Ammon's horn (tissue), 1 donor: ENCODE measurements around the gene C11orf91.
"Not testable (repeated sequence)": the region's sequence is repeated elsewhere in the genome, so short reads cannot be mapped to it uniquely, and the experiment has no call there.

Source experiments
- DNase-seq: peaks from one replicate; pipeline ENCODE4 v3.0.0-alpha.2; 2016; ENCODE audit warnings: low spot score

Gene C11orf91

DNA sequence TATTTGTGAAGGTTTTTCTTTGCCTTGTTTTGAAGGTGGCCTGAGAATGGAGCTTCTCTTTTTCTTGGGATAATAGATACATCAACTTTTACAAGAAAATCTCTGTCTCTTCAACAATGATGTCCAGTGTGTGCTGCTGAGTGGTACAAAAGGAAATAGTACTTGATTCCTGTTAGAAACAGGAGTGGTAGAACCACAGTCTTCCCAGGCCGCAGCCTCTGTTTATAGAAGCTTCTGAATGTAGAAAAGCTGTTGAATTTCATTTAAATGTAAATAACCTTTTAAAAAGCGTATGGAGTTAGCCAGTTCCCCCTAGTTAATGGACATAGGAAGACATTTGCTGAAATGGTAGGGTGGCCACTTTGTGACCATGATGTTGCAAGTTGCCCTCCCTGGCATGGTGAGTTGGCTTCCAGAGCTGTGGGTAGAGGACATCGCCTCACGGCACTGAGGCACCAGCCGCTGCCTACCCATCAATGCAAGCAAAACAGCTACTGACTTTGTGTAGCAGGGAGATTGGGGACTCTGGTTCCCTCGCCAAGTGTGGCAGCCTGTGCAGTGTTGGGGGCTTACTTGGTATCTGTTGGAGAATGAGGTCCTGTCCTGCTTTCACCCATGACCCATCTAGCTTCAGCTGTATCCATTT, 31.6 kb downstream of the C11orf91 start:
- DNase-seq, result no peak

DNA sequence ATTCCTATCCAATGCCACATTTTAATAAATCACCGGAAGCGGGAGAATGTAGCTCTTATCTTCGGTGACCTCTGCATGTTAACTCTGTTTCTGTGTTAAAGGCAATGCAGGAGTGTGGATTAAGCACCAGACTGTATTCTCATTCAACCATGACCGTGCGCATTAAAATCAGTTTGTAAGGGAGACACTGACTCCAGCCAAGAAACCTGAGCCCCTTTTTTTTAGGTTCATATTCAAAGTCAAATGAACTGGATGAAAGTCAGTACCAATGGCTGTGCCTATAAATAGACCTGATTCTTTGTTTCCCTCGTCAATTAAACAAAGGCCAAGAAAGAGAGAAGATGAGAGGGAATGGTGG, 32.2 kb downstream of the C11orf91 start:
- DNase-seq, result no peak

DNA sequence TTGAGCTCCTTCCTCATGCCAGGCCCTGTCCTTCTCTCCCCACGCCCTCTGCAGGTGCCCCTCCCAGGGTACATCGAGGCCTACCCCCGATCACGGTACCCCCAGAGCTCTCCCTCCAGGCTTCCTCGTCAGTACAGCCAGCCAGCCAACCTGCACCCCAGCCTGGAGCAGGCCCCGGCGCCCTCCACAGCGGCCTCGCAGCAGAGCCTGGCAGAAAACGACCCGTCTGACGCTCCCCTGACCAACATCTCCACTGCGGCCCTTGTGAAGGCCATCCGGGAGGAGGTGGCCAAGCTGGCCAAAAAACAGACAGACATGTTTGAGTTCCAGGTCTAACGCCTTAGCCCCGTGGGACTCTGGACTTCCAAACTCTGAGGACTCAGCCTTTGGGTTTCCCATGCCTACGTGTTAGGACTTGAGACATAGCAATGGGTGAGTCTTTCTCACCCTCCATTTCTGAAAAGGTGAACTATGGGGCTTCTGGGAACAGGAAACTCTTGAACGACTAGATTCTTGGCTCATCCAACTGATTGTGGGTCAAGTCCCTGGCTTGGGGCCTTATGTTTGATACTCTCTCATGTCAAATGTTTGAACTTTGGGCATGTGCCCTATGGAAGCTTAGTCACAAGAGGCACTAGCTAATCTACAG, 32.7 kb downstream of the C11orf91 start:
- no peak for DNase-seq

DNA sequence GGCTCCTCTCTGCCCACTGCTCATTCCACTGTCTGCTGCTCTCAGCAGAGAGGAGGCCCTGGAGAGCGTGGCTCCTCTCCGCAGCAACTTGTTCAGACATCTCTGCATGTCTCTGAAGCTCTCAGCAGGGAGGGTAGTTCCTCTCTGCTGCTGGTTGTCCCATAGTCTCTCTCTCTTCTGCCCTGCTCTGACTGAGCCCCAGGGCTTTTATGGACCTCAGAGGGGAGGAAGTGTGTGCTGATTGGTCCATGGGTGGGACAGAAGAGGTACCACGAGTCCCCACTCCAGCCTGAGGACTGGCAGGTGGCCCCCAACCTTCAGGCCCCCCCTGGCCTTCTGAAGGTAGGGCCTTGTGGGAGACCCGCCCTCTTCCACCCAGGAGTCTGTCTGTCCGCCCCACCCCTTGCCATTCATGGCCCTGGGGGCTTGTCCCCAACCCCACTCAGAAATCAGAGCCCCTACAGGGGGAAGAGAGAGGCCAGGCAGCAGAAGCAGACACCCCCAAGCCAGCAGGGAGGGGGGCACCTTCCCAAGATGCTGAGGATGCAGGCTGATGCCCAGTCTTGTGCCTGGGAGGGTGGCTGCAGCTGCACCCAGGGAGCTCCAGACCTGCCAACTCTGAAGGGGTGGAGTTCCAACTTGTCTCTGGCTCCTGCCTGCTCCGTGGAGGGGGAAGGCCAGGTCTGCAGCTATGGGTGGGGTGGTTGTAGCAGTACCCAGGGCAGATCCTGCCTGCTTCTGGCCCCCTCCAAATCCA, 35.1 kb downstream of the C11orf91 start:
- no peak for DNase-seq

DNA sequence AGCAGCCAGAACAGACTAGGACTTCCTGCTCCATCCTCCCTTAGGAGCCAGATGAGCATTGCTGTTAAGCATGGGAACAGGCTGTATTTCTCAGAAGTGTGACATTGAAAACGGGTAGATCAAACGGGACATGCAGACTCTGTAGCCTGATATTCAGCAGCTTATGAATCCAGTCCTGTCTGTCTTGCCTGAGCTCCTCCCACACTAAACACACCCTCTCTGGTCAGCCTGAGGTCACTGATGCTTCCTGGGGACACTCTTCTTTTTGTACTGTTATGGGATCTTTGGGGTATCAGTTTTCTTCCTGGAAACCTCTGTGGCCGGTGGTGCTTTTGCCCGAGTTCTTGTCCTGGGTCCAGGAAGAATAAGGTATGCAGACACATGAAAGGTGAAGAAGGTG, 35.8 kb downstream of the C11orf91 start:
- peak; percentile 22 for DNase-seq

DNA sequence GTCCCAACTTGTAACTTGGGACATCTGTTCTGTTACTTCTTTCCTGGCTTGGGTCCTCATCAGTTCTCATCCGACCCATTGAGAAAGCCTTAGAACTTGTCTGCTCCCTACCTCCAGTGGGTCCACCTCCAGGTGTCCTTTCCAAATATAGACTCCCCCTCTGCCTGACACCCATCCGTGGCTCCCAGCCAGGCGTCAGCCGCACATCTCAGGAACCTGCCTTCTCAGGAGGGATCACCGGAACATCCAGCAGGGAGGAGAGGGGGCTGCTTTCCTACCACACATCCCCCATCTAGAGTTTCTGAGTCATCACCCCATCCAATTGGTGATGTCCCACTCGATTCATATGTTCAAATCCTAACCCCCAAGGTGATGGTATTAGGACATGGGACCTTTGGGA, 36.5 kb downstream of the C11orf91 start:
- DNase-seq, result no peak

DNA sequence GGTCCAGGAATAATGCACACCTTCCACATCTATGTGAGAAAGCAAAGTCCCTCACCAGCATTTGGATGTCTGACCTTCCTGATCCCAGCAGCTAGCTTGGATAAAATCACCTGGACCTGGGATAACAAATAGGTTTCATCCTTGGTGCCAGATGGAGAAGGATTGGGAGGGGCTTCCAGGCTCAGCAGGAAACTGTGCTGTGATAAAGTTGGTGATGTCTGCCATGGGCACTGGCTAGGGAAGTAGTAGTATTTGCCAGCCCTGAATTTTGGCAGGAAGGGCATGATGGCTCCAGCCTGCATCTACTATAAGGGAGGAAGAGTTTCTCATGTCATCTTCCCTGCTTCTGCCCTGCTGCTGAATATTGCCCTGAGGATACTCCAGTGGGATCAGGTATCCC, 37.5 kb downstream of the C11orf91 start:
- no peak for DNase-seq

DNA sequence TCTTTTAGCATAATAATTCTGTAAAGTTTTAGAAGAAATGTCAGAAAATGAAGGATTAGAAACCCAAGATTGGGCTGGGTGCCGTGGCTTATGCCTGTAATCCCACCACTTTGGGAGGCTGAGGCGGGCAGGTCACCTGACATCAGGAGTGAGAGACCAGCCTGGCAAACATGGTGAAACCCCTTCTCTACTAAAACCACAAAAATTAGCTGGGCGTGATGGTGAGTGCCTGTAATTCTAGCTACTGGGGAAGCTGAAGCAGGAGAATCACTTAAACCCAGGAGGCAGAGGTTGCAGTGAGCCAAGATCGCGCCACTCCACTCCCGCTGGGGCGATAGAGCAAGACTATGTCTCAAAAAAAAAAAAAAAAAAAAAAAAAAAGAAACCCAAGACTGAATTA, 39.1 kb downstream of the C11orf91 start:
- DNase-seq, result not testable (repeated sequence)

DNA sequence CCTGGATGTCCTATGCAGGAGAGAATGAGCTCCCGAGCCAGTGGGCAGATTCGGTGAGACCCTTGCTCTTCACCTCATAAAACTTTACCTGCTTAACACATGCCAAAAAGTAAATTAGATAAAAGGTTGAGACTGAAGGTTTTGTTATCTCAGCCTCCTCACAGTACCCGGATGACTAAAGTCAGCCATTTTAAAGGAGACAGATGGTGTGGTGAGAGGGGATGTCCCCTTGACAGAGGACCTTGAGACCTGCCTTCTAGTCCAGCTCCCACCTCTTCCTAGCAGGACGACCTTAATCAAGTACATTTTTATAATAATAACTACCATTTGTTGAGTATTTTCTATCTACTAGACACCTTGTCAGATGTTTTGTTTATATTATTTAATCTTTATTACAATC, 39.7 kb downstream of the C11orf91 start:
- DNase-seq, result no peak

DNA sequence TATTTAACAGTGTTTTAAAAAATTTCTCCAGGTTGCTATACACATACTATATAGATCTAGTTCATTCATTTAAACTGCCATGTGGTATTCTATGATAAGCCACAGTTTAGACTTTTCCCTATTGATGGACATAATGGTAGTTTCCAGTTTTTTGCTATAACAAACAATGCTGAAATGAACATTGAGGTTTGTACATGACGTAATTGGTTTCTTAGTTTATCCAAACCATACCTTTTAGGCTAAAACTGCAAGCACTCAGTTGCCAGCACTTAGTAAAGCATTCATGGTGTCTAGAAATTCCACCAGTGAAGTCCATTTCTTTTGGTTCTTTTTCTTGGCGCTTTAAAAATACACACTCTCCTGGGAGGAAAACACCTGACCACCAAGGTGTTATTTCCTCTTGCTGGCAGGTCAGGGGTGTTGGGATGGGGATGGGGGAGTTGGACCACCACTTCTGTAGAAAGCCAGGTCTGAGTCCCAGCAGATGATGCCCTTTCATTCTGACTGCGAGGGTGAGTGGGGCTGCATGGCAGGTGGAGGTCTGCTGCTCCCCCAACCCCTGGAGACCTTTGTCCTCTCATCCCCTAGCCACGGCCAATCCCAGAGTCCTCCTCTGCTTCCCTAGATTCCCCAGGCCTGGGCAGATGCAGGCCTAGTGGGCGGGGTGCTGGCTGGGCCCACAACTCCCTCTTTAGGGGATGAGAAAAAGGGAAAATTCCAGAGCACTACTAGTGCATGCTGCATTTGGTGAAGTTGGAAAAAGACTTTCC, 41.1 kb downstream of the C11orf91 start:
- no peak for DNase-seq

DNA sequence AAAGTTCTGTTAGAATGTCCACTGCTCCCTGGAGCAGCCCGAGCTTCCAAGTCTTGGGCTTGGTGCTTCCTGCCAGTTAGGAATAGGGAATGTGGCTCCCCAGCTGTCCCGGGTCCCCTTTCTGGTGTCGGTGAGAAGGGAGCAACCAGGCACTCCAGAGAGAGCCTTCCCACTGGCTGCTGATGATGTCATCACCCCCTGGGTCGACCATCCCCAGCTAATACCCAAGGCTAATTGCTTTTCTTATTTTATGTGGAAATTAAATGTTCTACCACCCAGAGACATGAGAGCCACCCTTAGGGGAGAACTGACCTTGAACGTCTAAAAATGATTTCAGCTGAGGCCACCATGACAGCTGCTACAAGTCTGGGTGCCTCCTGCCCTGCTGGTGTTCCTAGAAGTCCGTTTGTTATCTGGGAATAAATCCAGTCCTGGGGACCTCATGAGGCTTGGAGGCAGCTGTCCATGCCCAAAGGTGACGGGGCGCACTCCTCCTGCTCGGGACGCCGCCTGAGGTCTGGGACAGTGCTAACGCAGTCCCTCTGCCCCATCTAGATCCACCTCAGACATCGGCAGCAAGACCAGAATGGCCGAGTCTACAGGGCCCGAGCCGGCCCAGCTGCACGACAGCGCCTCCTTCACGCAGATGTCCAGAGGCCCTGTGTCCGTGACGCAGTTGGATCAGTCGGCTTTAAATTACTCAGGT, 42.3 kb downstream of the C11orf91 start:
- DNase-seq, result no peak

DNA sequence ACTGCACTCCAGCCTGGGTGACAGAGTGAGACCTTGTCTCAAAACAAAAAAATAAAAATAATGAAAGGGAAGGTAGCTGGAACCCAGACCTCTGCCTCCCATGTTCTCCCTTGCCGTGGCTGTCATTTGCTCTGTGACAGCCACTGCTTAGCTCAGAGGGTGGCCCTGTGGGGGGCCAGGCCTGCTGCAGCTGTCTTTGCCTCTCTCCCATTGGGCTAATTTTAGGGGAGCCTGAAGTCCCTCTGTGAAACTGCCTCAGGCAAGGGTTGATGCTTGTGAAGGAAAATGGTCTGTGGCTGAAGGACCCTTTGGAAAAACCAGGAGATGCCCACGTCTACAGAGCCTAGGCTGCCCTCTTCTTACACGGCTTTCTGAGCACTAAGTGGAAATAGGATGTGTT, 42.9 kb downstream of the C11orf91 start:
- no peak for DNase-seq

DNA sequence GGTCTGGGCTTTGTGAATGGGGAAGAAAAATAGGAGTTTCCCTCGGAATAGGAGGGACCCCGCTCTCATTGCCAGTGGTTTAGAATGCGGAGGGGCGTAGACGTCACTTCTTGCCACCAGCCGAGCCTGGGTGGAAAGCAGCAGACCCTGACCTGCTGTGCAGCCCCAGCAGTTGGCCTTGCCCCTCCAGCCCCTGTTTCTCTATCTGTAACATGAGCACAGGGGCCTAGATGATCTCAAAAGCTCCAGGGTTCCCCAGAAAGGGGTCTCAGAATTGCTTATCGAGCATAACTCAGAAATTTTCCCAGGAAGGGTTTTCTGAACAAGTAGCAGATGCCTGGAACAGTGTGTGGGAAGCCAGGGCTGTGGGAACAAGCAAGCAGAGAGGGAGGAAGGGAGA, 43.9 kb downstream of the C11orf91 start:
- no peak for DNase-seq

DNA sequence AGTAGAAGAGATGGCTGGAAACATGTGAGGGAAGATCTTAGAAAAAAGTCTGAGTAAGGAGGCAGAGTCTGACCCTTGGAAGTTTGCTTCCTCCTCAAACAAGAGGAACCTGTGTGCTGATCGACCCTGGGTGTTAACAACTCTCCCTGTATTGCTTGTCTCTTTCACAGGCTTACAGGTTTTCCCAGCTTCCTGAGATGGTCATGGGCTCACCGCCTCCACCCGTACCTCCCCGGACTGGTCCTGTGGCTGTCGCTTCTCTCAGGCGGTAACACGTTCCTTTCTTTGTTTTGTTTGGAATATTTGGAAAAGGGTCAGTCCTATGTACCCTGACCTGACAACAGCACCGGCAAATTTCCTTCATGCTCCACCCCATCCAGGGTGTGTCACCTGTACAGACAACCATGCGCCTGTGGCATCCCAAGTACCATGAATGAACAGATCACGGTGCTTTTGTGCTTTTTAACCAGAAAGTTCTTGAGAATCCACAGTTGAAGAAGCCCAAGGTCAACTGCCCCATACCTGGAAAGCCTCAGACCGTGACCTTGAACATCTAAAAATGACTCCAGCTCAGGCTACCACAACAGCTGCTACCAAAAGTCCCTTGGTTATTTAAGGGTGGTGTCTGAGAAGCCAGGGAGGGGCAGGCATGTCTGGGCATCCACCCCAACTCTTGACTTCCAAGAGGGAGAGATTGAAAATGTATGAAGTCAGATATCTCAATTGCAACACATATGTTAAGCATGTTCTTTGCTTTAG, 44.6 kb downstream of the C11orf91 start:
- DNase-seq, result no peak

DNA sequence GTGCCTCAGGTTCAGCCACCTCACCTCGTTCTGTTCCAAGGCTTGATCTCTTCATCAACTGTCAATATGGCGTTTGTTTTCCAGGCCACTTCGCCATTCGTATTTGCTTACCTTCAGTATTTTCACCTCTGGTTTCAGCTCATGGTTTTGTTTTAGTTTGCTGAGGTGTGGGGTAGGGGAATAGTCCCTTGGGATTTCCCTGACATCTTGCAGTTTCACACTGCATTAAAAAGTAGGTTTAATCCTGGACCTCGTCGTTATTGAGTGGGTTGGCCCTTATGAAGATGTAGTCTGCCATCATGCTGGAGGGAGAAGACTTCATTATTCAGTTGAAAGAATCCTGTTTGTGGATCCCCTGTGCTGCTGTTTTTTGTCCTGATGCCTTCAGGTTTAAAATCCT, 46.0 kb downstream of the C11orf91 start:
- no peak for DNase-seq

DNA sequence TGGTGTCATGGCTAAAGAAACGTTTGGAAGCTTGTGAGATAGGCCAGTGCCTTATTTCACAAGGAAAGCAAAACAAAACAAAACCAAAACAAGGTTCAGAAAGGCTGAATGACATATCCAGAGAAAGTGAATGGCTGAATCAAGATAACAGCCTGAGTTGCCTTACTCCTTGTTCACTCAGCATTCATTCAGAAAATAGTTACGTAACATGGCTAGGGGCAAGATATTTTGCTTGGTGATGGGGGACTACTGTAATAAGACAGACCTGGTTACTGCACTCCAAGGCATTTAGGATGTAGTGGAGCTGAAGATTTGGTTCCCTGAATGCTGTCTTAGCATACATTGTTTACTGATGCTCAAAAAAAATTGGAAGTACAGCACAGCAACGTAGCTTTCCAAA, 47.7 kb downstream of the C11orf91 start:
- no peak for DNase-seq

DNA sequence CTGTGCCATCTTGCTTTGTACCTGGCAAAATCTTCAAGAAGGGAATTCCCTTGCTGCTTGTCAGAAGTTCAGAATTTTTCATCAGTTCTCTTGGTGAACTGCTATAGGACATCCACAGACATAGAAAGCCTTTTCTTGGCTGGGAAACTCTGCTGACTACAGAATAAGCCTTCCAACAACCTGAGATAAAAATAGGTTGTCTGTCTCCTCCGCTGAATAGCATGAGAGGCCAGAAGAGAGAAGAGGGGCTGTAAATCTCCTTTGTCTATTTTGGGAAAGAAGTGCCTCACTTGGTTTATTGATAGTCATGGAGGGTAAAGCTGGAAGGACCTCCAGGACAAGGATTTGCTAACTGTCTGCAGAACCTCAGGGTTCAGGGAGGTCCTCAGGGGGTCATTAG, 48.2 kb downstream of the C11orf91 start:
- no peak for DNase-seq

DNA sequence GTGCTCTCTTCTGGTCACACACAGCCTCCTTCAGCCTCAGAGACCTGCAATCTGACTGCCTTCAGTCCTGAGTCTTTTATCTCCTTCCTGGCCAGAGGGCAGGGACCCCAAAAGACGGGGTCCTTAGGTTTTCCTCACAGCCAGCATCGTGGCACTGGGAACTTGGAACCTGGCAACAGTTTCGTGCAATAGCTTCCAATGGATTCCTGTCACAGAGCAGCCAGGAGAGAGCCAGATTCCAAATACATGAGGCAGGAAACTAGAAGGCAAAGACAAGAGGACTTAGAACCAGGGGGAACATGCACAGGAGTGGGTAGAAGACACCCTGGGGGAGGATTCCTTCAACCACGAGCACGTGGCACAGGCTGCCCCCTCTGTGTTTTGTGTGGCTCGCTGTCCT, 48.6 kb downstream of the C11orf91 start:
- no peak for DNase-seq

DNA sequence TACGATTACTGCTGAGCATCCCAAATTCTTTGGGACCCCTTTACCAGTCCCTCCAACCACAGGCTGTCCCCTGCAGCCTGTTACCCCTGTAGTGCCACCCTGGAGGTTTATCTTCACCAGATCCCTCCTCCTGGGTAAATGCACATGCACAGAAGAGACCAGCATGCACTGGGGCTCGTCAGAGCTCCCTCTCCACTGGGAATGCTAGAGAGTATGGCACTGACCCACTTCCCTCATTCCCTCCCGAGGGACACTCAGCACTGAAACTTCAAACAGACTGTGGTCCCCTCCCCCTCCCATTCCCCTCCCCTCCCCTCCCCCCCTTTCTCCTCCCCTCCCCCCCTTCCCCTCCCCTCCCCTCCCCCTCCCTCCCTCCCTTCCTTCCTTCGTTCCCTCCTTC, 49.1 kb downstream of the C11orf91 start:
- no peak for DNase-seq

DNA sequence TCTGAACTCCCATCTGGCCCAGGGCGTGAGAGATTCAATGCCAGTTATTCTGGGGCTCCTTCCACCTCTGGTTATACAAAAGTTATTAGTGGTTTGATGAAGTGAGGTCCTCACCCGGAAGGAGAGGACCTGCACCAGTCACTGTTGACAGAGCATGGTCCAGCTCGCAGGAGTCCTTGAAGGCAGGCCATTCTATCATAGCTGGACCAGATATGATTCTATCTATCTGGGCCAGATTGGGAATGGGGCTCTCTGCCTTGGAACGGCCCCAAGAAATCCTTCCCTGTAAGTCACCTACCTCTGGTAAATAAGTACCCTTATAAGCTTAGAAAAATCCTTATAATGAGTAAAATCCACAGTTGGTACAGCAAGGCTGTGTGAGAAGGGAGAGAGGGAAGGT, 50.7 kb downstream of the C11orf91 start:
- no peak for DNase-seq
